Osteoblast (primary cell): Measurements from ENCODE around the gene GNAI3. TPM values are rescaled to one million over a fixed set of nuclear protein-coding genes. Genes with fewer than 3 reads are reported as not detected.

Experiments used
- DNase-seq: peaks from one replicate; pipeline ENCODE4 v3.0.0; 2011; ENCODE audit warnings: low spot score, mixed read lengths; ENCODE audit not compliant: insufficient read length; ENCODE audit errors: missing footprints
- H2AFZ ChIP-seq: 2 replicates; pipeline ENCODE4 v1.6.0; 2011; ENCODE audit warnings: mild to moderate bottlenecking, low read length
- H3K27ac ChIP-seq: 2 replicates; pipeline ENCODE4 v1.5.1; 2011; ENCODE audit warnings: mild to moderate bottlenecking, low read depth, low read length, moderate library complexity
- H3K27me3 ChIP-seq: 2 replicates; pipeline ENCODE4 v1.6.0; 2012; ENCODE audit warnings: mild to moderate bottlenecking, control low read depth, inconsistent platforms, low read length, moderate library complexity; ENCODE audit not compliant: insufficient read depth
- H3K36me3 ChIP-seq: 2 replicates; pipeline ENCODE4 v1.5.1; 2011; ENCODE audit warnings: mild to moderate bottlenecking, low read length, control low read depth, moderate library complexity; ENCODE audit not compliant: insufficient read depth
- H3K4me1 ChIP-seq: 2 replicates; pipeline ENCODE4 v1.5.1; 2011; ENCODE audit warnings: mild to moderate bottlenecking, low read length, control low read depth, moderate library complexity; ENCODE audit not compliant: insufficient read depth
- H3K4me2 ChIP-seq: 2 replicates; pipeline ENCODE4 v1.6.0; 2011; ENCODE audit warnings: mild to moderate bottlenecking, low read length; ENCODE audit not compliant: insufficient read depth
- H3K4me3 ChIP-seq: fragments of 200-600 bp; sonication (generic); 3 replicates; pipeline ENCODE4 v1.5.1; 2012; ENCODE audit warnings: mild to moderate bottlenecking, low read length, inconsistent platforms; ENCODE audit not compliant: insufficient read depth
- H3K79me2 ChIP-seq: 2 replicates; pipeline ENCODE4 v1.6.0; 2012; ENCODE audit warnings: mild to moderate bottlenecking, low read length, control low read depth, inconsistent platforms; ENCODE audit not compliant: insufficient read depth
- H3K9me3 ChIP-seq: 2 replicates; pipeline ENCODE4 v1.5.1; 2011; ENCODE audit warnings: low read depth, low read length, control low read depth
- H4K20me1 ChIP-seq: 2 replicates; pipeline ENCODE4 v1.6.0; 2012; ENCODE audit warnings: mild to moderate bottlenecking, low read length, control low read depth; ENCODE audit not compliant: insufficient read depth
- total RNA-seq: library from RNA; depleted of rRNA; stranded (reverse); fragments of >200 nt; gene quantifications from 2 replicates; pipeline ENCODE4 v1.2.3, GENCODE V29; 2012
- TF ChIP-seq, protein P1 (sequence below): IDR thresholded peaks from 2 replicates; pipeline ENCODE4 v1.5.1; 2011; ENCODE audit warnings: mild to moderate bottlenecking, low read depth, low read length, moderate library complexity; ENCODE audit errors: extremely low read depth

The GNAI3 gene
- total RNA-seq, 1 donor, result 14.1 TPM

DNA sequence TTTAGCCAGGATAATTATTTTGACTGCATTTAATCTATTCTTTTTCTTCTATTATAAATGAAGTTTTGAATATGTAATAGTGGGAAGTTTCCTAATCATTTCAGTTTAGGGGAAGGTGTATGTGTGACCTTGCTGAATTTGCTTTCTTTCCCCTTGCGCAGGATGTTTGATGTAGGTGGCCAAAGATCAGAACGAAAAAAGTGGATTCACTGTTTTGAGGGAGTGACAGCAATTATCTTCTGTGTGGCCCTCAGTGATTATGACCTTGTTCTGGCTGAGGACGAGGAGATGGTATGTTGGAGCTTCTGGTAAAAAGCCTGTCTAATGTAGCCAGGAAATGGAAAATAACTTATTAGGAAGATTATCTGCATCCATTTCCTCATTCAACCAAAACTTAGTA lies 37.6 kb downstream of the GNAI3 start:
- Histone ChIP-seq H2AFZ (no peak overlapping the region), H3K27ac (no peak overlapping the region), H4K20me1 (no peaks in the 10 kb centered on the region), H3K36me3 (peaks cover 61% of the 10 kb centered on the region), H3K4me1 (no peaks in the 10 kb centered on the region), H3K4me2 (no peak overlapping the region), H3K4me3 (no peak overlapping the region), H3K9me3 (no peaks in the 10 kb centered on the region), H3K79me2 (peaks cover 29% of the 10 kb centered on the region), H3K27me3 (no peaks in the 10 kb centered on the region)
- DNase-seq, result no peak
- TF ChIP-seq, protein P1, sequence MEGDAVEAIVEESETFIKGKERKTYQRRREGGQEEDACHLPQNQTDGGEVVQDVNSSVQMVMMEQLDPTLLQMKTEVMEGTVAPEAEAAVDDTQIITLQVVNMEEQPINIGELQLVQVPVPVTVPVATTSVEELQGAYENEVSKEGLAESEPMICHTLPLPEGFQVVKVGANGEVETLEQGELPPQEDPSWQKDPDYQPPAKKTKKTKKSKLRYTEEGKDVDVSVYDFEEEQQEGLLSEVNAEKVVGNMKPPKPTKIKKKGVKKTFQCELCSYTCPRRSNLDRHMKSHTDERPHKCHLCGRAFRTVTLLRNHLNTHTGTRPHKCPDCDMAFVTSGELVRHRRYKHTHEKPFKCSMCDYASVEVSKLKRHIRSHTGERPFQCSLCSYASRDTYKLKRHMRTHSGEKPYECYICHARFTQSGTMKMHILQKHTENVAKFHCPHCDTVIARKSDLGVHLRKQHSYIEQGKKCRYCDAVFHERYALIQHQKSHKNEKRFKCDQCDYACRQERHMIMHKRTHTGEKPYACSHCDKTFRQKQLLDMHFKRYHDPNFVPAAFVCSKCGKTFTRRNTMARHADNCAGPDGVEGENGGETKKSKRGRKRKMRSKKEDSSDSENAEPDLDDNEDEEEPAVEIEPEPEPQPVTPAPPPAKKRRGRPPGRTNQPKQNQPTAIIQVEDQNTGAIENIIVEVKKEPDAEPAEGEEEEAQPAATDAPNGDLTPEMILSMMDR, result no peak

DNA sequence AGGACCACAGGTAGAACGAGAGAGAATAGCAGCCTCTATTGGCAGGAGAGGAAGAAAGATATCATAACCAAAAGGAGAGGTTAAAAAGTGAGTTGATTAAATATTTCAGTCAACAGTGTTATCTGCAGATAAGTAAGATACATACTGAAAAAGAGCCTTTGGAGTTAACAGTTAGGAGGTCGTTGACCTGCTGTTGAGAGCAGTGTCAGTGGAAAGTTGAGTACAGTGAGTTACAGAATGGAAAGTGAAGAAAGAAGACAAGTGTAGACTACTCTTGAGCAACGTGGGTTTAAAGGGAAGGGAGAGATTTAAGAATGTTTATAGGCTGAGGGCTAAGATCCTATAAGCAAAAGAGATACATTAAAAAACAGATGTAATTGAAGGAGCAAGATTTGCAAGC lies 40.8 kb downstream of the GNAI3 start:
- Histone ChIP-seq H3K27me3 (no peaks in the 10 kb centered on the region), H3K4me2 (no peak overlapping the region), H3K4me1 (no peaks in the 10 kb centered on the region), H3K27ac (no peak overlapping the region), H2AFZ (no peak overlapping the region), H4K20me1 (no peaks in the 10 kb centered on the region), H3K79me2 (peaks cover 15% of the 10 kb centered on the region), H3K4me3 (no peak overlapping the region), H3K9me3 (no peaks in the 10 kb centered on the region), H3K36me3 (peaks cover 69% of the 10 kb centered on the region)
- DNase-seq, result no peak
- TF ChIP-seq, protein P1, result no peak

DNA sequence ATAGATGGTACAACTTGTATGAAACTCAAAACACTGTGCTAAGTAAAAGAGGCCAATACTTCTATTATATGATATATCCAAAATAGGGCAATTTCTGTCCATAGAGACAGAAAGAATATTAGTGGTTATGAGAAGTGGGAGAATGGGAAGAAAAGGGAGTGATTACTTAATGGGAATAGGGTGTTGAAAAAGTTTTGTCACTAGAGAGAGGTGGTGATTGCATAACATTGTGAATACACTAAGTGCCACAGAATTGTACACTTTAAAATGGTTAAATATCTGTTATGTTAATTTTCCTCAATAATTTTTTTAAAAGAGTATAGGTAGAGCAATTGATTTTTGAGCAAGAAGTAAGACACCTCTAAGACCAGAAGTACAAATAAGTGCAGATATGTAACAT lies 41.3 kb downstream of the GNAI3 start:
- DNase-seq, result no peak
- no peaks in the 10 kb centered on the region for H4K20me1 ChIP-seq
- H3K9me3 ChIP-seq, result no peaks in the 10 kb centered on the region
- no peak overlapping the region for H2AFZ ChIP-seq
- peaks cover 13% of the 10 kb centered on the region for H3K79me2 ChIP-seq
- H3K4me2 ChIP-seq, result no peak overlapping the region
- H3K4me3 ChIP-seq, result no peak overlapping the region
- H3K27ac ChIP-seq, result no peak overlapping the region
- no peaks in the 10 kb centered on the region for H3K27me3 ChIP-seq
- H3K4me1 ChIP-seq, result no peaks in the 10 kb centered on the region
- H3K36me3 ChIP-seq, result peaks cover 64% of the 10 kb centered on the region
- TF ChIP-seq, protein P1, result no peak

DNA sequence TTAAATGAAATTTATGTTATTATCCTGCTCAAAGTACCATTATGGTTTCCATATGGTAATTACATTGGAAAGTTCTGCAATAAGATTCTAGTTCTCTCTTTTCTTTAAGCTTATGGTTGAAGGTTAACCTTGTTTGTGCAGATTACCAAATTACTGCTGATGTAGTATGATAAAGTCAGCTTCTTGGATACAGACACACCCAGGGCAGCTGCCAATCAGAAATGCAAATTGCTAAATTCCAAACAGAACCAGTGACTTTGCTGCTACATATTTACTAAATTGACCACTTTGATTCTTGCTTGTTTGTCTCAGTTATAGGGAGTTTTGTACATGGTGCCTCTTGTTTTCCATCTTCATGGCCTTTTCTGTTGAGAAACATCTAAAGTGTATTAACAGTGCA lies 44.5 kb downstream of the GNAI3 start:
- no peak overlapping the region for H3K27ac ChIP-seq
- H3K9me3 ChIP-seq, result no peaks in the 10 kb centered on the region
- H3K4me1 ChIP-seq, result no peaks in the 10 kb centered on the region
- H3K36me3 ChIP-seq, result peaks cover 51% of the 10 kb centered on the region
- no peak overlapping the region for H2AFZ ChIP-seq
- peaks cover 4% of the 10 kb centered on the region for H3K79me2 ChIP-seq
- no peak overlapping the region for H3K4me2 ChIP-seq
- H3K27me3 ChIP-seq, result no peaks in the 10 kb centered on the region
- TF ChIP-seq, protein P1, result no peak
- DNase-seq, result no peak
- H4K20me1 ChIP-seq, result no peaks in the 10 kb centered on the region
- H3K4me3 ChIP-seq, result no peak overlapping the region
